Neural progenitor cell (in vitro differentiated cells): ENCODE data around the gene TMEM134.

Experiments
- CTCF ChIP-seq: fragments of 200-600 bp; sonication (generic); IDR thresholded peaks from 2 replicates; pipeline ENCODE4 v1.5.1; 2017; ENCODE audit warnings: antibody characterized with exemption, mild to moderate bottlenecking
- EZH2phosphoT487 ChIP-seq: fragments of 200-600 bp; sonication (generic); IDR thresholded peaks from 2 replicates; pipeline ENCODE4 v1.6.1; 2017; ENCODE audit warnings: antibody characterized with exemption

- TF ChIP-seq CTCF (no peak), EZH2phosphoT487 (no peak)
Observed at GRCh38 chr11:67421430-67422031, 47.5 kb downstream of the TMEM134 start.
